HEK293 (cell line): Measurements from ENCODE around the gene WTAP.
A peak's percentile ranks its signal among the peaks of the same experiment; 100 is the strongest.

Source experiments
- GLIS2 ChIP-seq: fragments of 450-650 bp; formaldehyde crosslinking; IDR thresholded peaks from 2 replicates; pipeline ENCODE4 v1.5.1; 2016; ENCODE audit warnings: missing biosample characterization, missing genetic modification characterization
- HOXD13 ChIP-seq: sonication (generic); formaldehyde crosslinking; IDR thresholded peaks from 2 replicates; pipeline ENCODE4 v1.8.0; 2022; ENCODE audit warnings: missing genetic modification reagents, borderline replicate concordance
- KLF7 ChIP-seq: fragments of 450-650 bp; formaldehyde crosslinking; IDR thresholded peaks from 2 replicates; pipeline ENCODE4 v1.5.1; 2016; ENCODE audit warnings: missing biosample characterization, missing genetic modification characterization, borderline replicate concordance
- SP3 ChIP-seq: fragments of 450-650 bp; formaldehyde crosslinking; IDR thresholded peaks from 2 replicates; pipeline ENCODE4 v1.5.1; 2016; ENCODE audit warnings: missing biosample characterization, missing genetic modification characterization
- TRIM28 ChIP-seq: IDR thresholded peaks from 2 replicates; pipeline ENCODE4 v1.6.1; 2011; ENCODE audit warnings: low read length, control low read depth, borderline replicate concordance
- ZEB2 ChIP-seq: fragments of 450-650 bp; formaldehyde crosslinking; IDR thresholded peaks from 2 replicates; pipeline ENCODE4 v1.5.1; 2016; ENCODE audit warnings: missing biosample characterization, missing genetic modification characterization
- ZNF16 ChIP-seq: fragments of 450-650 bp; formaldehyde crosslinking; IDR thresholded peaks from 2 replicates; pipeline ENCODE4 v1.5.1; 2016; ENCODE audit warnings: low read depth, missing biosample characterization, missing genetic modification characterization
- ZNF2 ChIP-seq: fragments of 450-650 bp; formaldehyde crosslinking; IDR thresholded peaks from 2 replicates; pipeline ENCODE4 v1.5.1; 2016; ENCODE audit warnings: missing biosample characterization, missing genetic modification characterization
- ZNF202 ChIP-seq: fragments of 450-650 bp; formaldehyde crosslinking; IDR thresholded peaks from 2 replicates; pipeline ENCODE4 v1.5.1; 2016; ENCODE audit warnings: missing biosample characterization, missing genetic modification characterization, borderline replicate concordance
- ZNF221 ChIP-seq: fragments of 450-650 bp; formaldehyde crosslinking; IDR thresholded peaks from 2 replicates; pipeline ENCODE4 v1.5.1; 2017; ENCODE audit warnings: missing biosample characterization, missing genetic modification characterization, borderline replicate concordance
- ZNF24 ChIP-seq: fragments of 450-650 bp; formaldehyde crosslinking; IDR thresholded peaks from 2 replicates; pipeline ENCODE4 v1.5.1; 2016; ENCODE audit warnings: missing biosample characterization, missing genetic modification characterization
- ZNF311 ChIP-seq: fragments of 450-650 bp; formaldehyde crosslinking; IDR thresholded peaks from 2 replicates; pipeline ENCODE4 v1.5.1; 2017; ENCODE audit warnings: missing biosample characterization, missing genetic modification characterization, borderline replicate concordance
- ZNF350 ChIP-seq: fragments of 450-650 bp; formaldehyde crosslinking; IDR thresholded peaks from 2 replicates; pipeline ENCODE4 v1.5.0; 2017; ENCODE audit warnings: missing biosample characterization, mild to moderate bottlenecking, missing genetic modification characterization
- ZNF366 ChIP-seq: fragments of 450-650 bp; formaldehyde crosslinking; conservative IDR thresholded peaks from 2 replicates; pipeline ENCODE4 v1.5.1; 2016; ENCODE audit warnings: missing biosample characterization, missing genetic modification characterization
- ZNF416 ChIP-seq: fragments of 450-650 bp; formaldehyde crosslinking; IDR thresholded peaks from 2 replicates; pipeline ENCODE4 v1.5.1; 2016; ENCODE audit warnings: missing biosample characterization, missing genetic modification characterization
- ZNF529 ChIP-seq: fragments of 450-650 bp; formaldehyde crosslinking; IDR thresholded peaks from 2 replicates; pipeline ENCODE4 v1.5.1; 2017; ENCODE audit warnings: missing genetic modification characterization, missing biosample characterization; ENCODE audit not compliant: insufficient replicate concordance
- ZNF544 ChIP-seq: fragments of 450-650 bp; formaldehyde crosslinking; IDR thresholded peaks from 2 replicates; pipeline ENCODE4 v1.5.0; 2017; ENCODE audit warnings: missing biosample characterization, missing genetic modification characterization
- ZNF585B ChIP-seq: fragments of 450-650 bp; formaldehyde crosslinking; IDR thresholded peaks from 2 replicates; pipeline ENCODE4 v1.5.1; 2016; ENCODE audit warnings: missing biosample characterization, missing genetic modification characterization
- ZNF610 ChIP-seq: fragments of 450-650 bp; formaldehyde crosslinking; IDR thresholded peaks from 2 replicates; pipeline ENCODE4 v1.5.1; 2016; ENCODE audit warnings: missing biosample characterization, missing genetic modification characterization, borderline replicate concordance
- ZNF629 ChIP-seq: fragments of 450-650 bp; formaldehyde crosslinking; IDR thresholded peaks from 2 replicates; pipeline ENCODE4 v1.5.1; 2017; ENCODE audit warnings: missing biosample characterization, missing genetic modification characterization
- ZSCAN16 ChIP-seq: fragments of 450-650 bp; formaldehyde crosslinking; IDR thresholded peaks from 2 replicates; pipeline ENCODE4 v1.5.1; 2016; ENCODE audit warnings: missing biosample characterization, missing genetic modification characterization
- TF ChIP-seq, protein P1 (sequence below): sonication (generic); formaldehyde crosslinking; IDR thresholded peaks from 2 replicates; pipeline ENCODE4 v1.8.1; 2022; ENCODE audit warnings: mild to moderate bottlenecking, moderate library complexity, missing genetic modification reagents
- TF ChIP-seq, protein P2 (sequence below): fragments of 450-650 bp; formaldehyde crosslinking; IDR thresholded peaks from 2 replicates; pipeline ENCODE4 v1.5.1; 2016; ENCODE audit warnings: missing biosample characterization, missing genetic modification characterization, borderline replicate concordance
- TF ChIP-seq, protein P3 (sequence below): fragments of 450-650 bp; formaldehyde crosslinking; conservative IDR thresholded peaks from 2 replicates; pipeline ENCODE4 v1.5.1; 2016; ENCODE audit warnings: low read depth, missing biosample characterization, missing genetic modification characterization
- TF ChIP-seq, protein P4 (sequence below): fragments of 450-650 bp; formaldehyde crosslinking; IDR thresholded peaks from 2 replicates; pipeline ENCODE4 v1.5.1; 2016; ENCODE audit warnings: missing biosample characterization, missing genetic modification characterization, borderline replicate concordance

Gene WTAP

DNA sequence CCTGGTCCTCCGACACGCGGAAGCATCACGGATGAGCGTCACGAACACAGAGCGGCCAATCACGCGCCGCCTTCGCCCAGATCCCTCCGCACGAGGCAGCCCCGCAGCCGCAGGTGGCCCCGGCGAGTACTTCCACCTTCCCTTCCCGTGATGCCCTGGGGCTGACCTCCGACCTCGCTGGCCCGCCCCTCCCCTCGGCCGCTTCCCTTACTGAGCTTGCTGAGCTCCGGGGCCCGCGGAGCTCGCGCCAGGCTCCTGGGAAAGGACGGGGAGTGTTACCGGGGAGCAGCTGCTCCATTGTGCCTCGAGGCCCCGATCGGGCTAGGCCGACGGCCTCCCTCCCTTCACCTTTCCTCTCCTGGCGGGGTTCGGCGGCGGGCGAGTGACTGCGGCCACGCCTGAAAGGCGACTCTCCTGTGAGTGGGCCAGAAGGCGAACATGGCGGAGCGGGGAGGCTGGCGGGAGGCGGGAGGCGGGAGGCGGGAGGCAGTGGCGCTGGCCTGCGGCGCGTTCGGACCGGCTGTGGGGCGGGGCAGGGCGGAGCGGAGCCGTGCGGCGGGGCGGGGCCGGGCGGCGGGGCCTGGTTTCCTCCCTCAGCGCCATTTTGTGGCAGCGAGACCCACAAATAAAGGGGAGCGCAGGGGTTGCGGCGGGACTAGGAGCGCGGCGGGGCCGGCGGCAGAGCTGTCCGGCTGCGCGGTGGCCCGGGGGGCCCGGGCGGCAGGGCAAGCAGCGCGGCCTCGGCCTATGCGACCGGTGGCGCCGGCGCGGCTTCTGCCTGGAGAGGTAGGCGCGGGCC lies at the start of gene WTAP (continued):
- TF ChIP-seq ZNF202 (tag by site-specific recombination) (no peak), HOXD13 (CRISPR knock-in tag) (no peak; the same call in 1 of the 2 replicates), ZNF416 (tag by site-specific recombination) (no peak), ZSCAN16 (tag by site-specific recombination) (peak; percentile 62), ZNF24 (peak; percentile 86), ZNF585B (no peak), KLF7 (peak; percentile 95), ZNF529 (no peak), ZNF16 (tag by site-specific recombination) (no peak), ZNF2 (peak; percentile 97), ZNF366 (tag by site-specific recombination) (peak; percentile 68), TRIM28 (0 out of 2 replicates have a peak, but pooled peaks have one; percentile 8), ZNF350 (tag by site-specific recombination) (peak; percentile 60; the same call in 1 of the 2 replicates), GLIS2 (tag by site-specific recombination) (peak; percentile 91), ZNF610 (peak; percentile 94; the same call in 1 of the 2 replicates), SP3 (tag by site-specific recombination) (peak; percentile 97), ZNF629 (peak; percentile 92), ZNF544 (tag by site-specific recombination) (no peak), ZNF221 (tag by site-specific recombination) (no peak), ZEB2 (tag by site-specific recombination) (peak; percentile 99), ZNF311 (tag by site-specific recombination) (no peak)
- TF ChIP-seq, protein P1, sequence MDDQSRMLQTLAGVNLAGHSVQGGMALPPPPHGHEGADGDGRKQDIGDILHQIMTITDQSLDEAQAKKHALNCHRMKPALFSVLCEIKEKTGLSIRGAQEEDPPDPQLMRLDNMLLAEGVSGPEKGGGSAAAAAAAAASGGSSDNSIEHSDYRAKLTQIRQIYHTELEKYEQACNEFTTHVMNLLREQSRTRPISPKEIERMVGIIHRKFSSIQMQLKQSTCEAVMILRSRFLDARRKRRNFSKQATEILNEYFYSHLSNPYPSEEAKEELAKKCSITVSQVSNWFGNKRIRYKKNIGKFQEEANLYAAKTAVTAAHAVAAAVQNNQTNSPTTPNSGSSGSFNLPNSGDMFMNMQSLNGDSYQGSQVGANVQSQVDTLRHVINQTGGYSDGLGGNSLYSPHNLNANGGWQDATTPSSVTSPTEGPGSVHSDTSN = peak; percentile 96
- TF ChIP-seq, protein P2, sequence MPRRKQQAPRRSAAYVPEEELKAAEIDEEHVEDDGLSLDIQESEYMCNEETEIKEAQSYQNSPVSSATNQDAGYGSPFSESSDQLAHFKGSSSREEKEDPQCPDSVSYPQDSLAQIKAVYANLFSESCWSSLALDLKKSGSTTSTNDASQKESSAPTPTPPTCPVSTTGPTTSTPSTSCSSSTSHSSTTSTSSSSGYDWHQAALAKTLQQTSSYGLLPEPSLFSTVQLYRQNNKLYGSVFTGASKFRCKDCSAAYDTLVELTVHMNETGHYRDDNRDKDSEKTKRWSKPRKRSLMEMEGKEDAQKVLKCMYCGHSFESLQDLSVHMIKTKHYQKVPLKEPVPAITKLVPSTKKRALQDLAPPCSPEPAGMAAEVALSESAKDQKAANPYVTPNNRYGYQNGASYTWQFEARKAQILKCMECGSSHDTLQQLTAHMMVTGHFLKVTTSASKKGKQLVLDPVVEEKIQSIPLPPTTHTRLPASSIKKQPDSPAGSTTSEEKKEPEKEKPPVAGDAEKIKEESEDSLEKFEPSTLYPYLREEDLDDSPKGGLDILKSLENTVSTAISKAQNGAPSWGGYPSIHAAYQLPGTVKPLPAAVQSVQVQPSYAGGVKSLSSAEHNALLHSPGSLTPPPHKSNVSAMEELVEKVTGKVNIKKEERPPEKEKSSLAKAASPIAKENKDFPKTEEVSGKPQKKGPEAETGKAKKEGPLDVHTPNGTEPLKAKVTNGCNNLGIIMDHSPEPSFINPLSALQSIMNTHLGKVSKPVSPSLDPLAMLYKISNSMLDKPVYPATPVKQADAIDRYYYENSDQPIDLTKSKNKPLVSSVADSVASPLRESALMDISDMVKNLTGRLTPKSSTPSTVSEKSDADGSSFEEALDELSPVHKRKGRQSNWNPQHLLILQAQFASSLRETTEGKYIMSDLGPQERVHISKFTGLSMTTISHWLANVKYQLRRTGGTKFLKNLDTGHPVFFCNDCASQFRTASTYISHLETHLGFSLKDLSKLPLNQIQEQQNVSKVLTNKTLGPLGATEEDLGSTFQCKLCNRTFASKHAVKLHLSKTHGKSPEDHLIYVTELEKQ (tag by site-specific recombination) = peak; percentile 93
- TF ChIP-seq, protein P3, sequence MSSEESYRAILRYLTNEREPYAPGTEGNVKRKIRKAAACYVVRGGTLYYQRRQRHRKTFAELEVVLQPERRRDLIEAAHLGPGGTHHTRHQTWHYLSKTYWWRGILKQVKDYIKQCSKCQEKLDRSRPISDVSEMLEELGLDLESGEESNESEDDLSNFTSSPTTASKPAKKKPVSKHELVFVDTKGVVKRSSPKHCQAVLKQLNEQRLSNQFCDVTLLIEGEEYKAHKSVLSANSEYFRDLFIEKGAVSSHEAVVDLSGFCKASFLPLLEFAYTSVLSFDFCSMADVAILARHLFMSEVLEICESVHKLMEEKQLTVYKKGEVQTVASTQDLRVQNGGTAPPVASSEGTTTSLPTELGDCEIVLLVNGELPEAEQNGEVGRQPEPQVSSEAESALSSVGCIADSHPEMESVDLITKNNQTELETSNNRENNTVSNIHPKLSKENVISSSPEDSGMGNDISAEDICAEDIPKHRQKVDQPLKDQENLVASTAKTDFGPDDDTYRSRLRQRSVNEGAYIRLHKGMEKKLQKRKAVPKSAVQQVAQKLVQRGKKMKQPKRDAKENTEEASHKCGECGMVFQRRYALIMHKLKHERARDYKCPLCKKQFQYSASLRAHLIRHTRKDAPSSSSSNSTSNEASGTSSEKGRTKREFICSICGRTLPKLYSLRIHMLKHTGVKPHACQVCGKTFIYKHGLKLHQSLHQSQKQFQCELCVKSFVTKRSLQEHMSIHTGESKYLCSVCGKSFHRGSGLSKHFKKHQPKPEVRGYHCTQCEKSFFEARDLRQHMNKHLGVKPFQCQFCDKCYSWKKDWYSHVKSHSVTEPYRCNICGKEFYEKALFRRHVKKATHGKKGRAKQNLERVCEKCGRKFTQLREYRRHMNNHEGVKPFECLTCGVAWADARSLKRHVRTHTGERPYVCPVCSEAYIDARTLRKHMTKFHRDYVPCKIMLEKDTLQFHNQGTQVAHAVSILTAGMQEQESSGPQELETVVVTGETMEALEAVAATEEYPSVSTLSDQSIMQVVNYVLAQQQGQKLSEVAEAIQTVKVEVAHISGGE = peak; percentile 24; the same call in 1 of the 2 replicates
- TF ChIP-seq, protein P4, sequence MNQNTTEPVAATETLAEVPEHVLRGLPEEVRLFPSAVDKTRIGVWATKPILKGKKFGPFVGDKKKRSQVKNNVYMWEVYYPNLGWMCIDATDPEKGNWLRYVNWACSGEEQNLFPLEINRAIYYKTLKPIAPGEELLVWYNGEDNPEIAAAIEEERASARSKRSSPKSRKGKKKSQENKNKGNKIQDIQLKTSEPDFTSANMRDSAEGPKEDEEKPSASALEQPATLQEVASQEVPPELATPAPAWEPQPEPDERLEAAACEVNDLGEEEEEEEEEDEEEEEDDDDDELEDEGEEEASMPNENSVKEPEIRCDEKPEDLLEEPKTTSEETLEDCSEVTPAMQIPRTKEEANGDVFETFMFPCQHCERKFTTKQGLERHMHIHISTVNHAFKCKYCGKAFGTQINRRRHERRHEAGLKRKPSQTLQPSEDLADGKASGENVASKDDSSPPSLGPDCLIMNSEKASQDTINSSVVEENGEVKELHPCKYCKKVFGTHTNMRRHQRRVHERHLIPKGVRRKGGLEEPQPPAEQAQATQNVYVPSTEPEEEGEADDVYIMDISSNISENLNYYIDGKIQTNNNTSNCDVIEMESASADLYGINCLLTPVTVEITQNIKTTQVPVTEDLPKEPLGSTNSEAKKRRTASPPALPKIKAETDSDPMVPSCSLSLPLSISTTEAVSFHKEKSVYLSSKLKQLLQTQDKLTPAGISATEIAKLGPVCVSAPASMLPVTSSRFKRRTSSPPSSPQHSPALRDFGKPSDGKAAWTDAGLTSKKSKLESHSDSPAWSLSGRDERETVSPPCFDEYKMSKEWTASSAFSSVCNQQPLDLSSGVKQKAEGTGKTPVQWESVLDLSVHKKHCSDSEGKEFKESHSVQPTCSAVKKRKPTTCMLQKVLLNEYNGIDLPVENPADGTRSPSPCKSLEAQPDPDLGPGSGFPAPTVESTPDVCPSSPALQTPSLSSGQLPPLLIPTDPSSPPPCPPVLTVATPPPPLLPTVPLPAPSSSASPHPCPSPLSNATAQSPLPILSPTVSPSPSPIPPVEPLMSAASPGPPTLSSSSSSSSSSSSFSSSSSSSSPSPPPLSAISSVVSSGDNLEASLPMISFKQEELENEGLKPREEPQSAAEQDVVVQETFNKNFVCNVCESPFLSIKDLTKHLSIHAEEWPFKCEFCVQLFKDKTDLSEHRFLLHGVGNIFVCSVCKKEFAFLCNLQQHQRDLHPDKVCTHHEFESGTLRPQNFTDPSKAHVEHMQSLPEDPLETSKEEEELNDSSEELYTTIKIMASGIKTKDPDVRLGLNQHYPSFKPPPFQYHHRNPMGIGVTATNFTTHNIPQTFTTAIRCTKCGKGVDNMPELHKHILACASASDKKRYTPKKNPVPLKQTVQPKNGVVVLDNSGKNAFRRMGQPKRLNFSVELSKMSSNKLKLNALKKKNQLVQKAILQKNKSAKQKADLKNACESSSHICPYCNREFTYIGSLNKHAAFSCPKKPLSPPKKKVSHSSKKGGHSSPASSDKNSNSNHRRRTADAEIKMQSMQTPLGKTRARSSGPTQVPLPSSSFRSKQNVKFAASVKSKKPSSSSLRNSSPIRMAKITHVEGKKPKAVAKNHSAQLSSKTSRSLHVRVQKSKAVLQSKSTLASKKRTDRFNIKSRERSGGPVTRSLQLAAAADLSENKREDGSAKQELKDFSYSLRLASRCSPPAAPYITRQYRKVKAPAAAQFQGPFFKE (tag by site-specific recombination) = no peak; the same call in 1 of the 2 replicates
